ENCODE results near the gene PAFAH1B2.

DNA sequence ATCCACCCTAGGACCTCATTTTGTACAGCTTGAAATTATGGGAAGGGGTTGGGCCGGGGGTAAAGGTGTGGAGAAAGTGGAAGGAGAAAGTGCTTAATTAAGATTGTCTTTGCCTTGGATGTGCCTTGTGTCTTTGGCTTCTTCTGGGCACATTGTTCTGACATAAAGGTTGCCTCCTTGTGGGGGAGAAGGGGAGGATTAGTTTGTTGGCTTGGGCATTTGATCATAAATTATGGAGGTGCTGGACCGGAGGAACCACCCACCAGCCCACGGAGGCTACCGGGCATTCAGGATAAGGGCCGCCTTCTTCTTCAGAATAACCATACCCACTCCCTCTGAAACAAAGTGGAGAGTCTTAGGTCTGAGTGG is 1.3 kb downstream of the PAFAH1B2 start:
- TF ChIP-seq, protein P1, sequence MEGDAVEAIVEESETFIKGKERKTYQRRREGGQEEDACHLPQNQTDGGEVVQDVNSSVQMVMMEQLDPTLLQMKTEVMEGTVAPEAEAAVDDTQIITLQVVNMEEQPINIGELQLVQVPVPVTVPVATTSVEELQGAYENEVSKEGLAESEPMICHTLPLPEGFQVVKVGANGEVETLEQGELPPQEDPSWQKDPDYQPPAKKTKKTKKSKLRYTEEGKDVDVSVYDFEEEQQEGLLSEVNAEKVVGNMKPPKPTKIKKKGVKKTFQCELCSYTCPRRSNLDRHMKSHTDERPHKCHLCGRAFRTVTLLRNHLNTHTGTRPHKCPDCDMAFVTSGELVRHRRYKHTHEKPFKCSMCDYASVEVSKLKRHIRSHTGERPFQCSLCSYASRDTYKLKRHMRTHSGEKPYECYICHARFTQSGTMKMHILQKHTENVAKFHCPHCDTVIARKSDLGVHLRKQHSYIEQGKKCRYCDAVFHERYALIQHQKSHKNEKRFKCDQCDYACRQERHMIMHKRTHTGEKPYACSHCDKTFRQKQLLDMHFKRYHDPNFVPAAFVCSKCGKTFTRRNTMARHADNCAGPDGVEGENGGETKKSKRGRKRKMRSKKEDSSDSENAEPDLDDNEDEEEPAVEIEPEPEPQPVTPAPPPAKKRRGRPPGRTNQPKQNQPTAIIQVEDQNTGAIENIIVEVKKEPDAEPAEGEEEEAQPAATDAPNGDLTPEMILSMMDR (IDR thresholded peaks at IDR 0.05), result peak; percentile 27
- TF ChIP-seq EZH2 (IDR thresholded peaks at IDR 0.05), result peak; percentile 1
- TF ChIP-seq EZH2phosphoT487 (IDR thresholded peaks at IDR 0.05), result no peak
